IPS-15b (cell line): ENCODE measurements around the gene ANKRD62.
"Not testable (repeated sequence)": the region's sequence is repeated elsewhere in the genome, so short reads cannot be mapped to it uniquely, and the experiment has no call there.

Experiments
- H3K27me3 ChIP-seq: one replicate; pipeline ENCODE4 v1.6.1; 2013; ENCODE audit warnings: low read length; ENCODE audit not compliant: control insufficient read depth, insufficient read depth
- H3K36me3 ChIP-seq: one replicate; pipeline ENCODE4 v1.6.1; 2013; ENCODE audit warnings: low read length; ENCODE audit not compliant: control insufficient read depth, insufficient read depth
- H3K4me1 ChIP-seq: one replicate; pipeline ENCODE4 v1.6.1; 2013; ENCODE audit warnings: mild to moderate bottlenecking, low read length; ENCODE audit not compliant: control insufficient read depth, insufficient read depth
- H3K4me3 ChIP-seq: one replicate; pipeline ENCODE4 v1.5.1; 2013; ENCODE audit warnings: low read depth, low read length
- H3K9ac ChIP-seq: one replicate; pipeline ENCODE4 v1.6.1; 2013; ENCODE audit warnings: low read depth, mild to moderate bottlenecking, low read length
- H3K9me3 ChIP-seq: one replicate; pipeline ENCODE4 v1.6.1; 2013; ENCODE audit warnings: mild to moderate bottlenecking, low read length; ENCODE audit not compliant: control insufficient read depth, insufficient read depth

ANKRD62 gene

DNA sequence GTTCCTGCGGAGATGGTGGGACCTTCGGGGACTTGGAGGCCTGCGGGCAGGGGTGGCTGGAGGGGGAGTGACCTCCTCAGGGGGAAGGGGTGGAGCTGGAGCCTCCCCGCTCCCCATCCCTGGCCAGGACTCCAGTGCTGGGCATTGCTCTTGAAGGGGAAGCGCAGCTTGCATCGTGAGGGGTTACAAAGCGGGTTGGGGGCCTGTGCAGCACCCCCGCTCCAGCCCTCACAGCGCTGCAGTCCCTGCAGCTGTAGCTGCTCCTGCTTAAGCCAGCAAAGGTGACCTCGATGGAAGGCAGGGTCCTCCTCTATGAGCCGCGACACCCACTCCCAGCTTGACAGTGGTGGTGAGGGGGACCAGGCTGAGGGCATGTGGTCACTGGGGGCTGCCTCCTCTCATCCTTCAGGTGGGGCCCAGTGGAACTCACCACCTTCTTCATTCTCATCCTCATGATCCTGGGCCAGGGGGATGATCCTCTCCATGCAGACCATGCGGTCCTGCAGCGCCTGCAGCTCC, 36.7 kb upstream of the ANKRD62 start:
- Histone ChIP-seq H3K27me3 (no peaks in the 10 kb centered on the region), H3K9ac (no peak overlapping the region), H3K4me3 (no peak overlapping the region), H3K4me1 (no peaks in the 10 kb centered on the region), H3K36me3 (no peaks in the 10 kb centered on the region), H3K9me3 (no peaks in the 10 kb centered on the region)

- no peaks in the 10 kb centered on the region for H3K9me3 ChIP-seq
- H3K9ac ChIP-seq = no peak overlapping the region
- no peaks in the 10 kb centered on the region for H3K27me3 ChIP-seq
- H3K4me3 ChIP-seq = no peak overlapping the region
- no peaks in the 10 kb centered on the region for H3K4me1 ChIP-seq
- no peaks in the 10 kb centered on the region for H3K36me3 ChIP-seq
These were observed 36.1 kb upstream of the ANKRD62 start for GRCh38 chr18:12057419-12058039.

- H3K4me1 ChIP-seq = no peaks in the 10 kb centered on the region
- no peak overlapping the region for H3K9ac ChIP-seq
- H3K36me3 ChIP-seq = no peaks in the 10 kb centered on the region
- no peaks in the 10 kb centered on the region for H3K27me3 ChIP-seq
- no peaks in the 10 kb centered on the region for H3K9me3 ChIP-seq
- no peak overlapping the region for H3K4me3 ChIP-seq
These were observed 34.1 kb upstream of the ANKRD62 start for GRCh38 chr18:12059334-12060181.

DNA sequence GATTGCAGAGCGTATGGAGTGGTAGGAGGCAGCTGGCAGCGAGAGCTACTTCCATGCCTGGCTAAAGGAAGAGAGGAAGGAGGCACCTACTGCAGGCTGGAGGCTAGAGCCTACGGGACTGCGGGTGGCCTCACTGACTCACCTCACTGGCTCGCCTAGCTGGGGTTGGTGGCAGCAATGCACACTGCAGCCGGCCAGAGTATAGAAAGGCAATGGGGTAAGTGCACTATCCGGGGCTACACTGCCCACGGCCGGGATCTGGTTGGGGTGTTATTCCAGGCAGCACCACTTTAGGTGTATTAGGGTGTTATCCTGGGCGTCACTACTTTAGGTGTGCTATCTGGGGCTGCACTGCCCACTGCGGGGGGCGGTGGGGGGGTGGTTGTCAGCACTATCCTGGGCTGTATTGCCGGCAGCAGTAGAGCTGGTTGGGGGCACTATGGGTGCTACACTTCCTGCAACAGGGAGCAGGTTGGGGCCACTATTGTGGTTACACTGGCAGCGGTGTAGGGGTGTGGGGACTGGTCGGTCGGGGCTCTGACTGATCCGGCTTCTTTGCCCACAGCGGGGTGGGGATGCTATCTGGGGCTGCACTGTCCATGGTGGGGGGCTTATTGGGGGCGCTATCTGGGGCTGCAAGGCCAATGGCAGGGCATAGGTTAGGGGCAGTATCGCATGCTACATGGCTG, 33.3 kb upstream of the ANKRD62 start:
- no peak overlapping the region for H3K9ac ChIP-seq
- H3K27me3 ChIP-seq = no peaks in the 10 kb centered on the region
- no peaks in the 10 kb centered on the region for H3K9me3 ChIP-seq
- no peaks in the 10 kb centered on the region for H3K36me3 ChIP-seq
- H3K4me3 ChIP-seq = no peak overlapping the region
- H3K4me1 ChIP-seq = no peaks in the 10 kb centered on the region

- H3K36me3 ChIP-seq = no peaks in the 10 kb centered on the region
- no peaks in the 10 kb centered on the region for H3K27me3 ChIP-seq
- H3K4me3 ChIP-seq = no peak overlapping the region
- H3K9me3 ChIP-seq = no peaks in the 10 kb centered on the region
- H3K9ac ChIP-seq = no peak overlapping the region
- H3K4me1 ChIP-seq = no peaks in the 10 kb centered on the region
These were observed 32.0 kb upstream of the ANKRD62 start for GRCh38 chr18:12061685-12062084.

DNA sequence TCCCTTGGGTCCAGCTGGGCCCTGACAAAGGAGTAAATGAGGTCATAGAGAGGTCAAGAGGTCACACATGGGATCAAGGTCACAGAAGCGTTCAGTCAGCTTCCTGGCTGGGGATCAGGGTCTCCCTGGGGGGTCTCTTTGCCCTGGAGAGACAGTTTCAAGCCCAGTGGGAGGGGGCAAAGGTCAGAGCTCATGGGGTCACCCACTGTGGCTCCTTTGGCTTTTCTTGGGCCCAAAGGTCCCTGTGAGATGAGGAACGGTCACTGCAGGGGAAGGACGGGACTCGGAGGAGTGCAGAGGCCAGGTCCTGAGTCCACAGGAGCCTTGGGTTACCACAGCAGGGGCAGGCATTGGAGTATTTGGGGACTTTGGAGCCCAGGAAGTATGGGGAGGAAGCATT, 30.7 kb upstream of the ANKRD62 start:
- H3K4me1 ChIP-seq = no peaks in the 10 kb centered on the region
- no peak overlapping the region for H3K4me3 ChIP-seq
- no peaks in the 10 kb centered on the region for H3K27me3 ChIP-seq
- H3K36me3 ChIP-seq = no peaks in the 10 kb centered on the region
- no peak overlapping the region for H3K9ac ChIP-seq
- H3K9me3 ChIP-seq = no peaks in the 10 kb centered on the region

DNA sequence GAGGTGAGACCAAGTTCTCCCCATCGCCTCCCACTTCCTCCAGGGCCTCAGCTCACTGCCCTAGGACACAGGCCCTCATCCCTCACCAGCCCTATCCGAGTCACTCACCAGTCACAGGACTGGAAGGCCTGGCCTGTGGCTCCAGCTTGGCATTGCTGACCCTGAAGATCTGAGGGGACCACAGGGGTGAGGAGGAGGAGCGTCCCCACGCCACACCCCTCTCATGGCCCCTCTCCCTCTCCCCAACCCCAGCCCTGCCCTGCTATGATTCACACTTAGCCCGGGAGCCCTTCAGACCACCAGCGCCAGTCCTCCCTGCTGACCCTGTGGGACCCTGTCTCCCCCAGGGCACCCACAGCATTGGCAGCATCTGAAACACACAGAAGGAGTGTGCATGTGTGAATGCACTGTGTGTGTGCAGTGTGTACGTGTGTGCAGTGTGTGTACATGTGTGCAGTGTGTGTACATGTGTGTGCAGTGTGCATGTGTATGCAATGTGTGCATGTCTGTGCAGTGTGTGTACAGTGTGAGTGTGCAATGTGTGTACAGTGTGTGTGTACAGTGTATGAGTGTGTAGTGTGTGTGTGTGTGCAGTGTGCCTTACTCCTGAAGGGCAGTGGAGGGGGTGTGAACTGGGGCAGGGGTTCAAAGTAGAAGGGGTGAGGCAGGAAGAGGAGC, 29.4 kb upstream of the ANKRD62 start:
- Histone ChIP-seq H3K36me3 (no peaks in the 10 kb centered on the region), H3K9me3 (no peaks in the 10 kb centered on the region), H3K9ac (no peak overlapping the region), H3K4me1 (no peaks in the 10 kb centered on the region), H3K4me3 (no peak overlapping the region), H3K27me3 (no peaks in the 10 kb centered on the region)

- Histone ChIP-seq H3K4me1 (no peaks in the 10 kb centered on the region), H3K4me3 (no peak overlapping the region), H3K9ac (no peak overlapping the region), H3K27me3 (no peaks in the 10 kb centered on the region), H3K36me3 (no peaks in the 10 kb centered on the region), H3K9me3 (no peaks in the 10 kb centered on the region)
These were observed 28.2 kb upstream of the ANKRD62 start for GRCh38 chr18:12065397-12065796.

- Histone ChIP-seq H3K36me3 (no peaks in the 10 kb centered on the region), H3K4me3 (no peak overlapping the region), H3K9me3 (no peaks in the 10 kb centered on the region), H3K9ac (no peak overlapping the region), H3K4me1 (no peaks in the 10 kb centered on the region), H3K27me3 (no peaks in the 10 kb centered on the region)
These were observed 26.6 kb upstream of the ANKRD62 start for GRCh38 chr18:12066910-12067511.

DNA sequence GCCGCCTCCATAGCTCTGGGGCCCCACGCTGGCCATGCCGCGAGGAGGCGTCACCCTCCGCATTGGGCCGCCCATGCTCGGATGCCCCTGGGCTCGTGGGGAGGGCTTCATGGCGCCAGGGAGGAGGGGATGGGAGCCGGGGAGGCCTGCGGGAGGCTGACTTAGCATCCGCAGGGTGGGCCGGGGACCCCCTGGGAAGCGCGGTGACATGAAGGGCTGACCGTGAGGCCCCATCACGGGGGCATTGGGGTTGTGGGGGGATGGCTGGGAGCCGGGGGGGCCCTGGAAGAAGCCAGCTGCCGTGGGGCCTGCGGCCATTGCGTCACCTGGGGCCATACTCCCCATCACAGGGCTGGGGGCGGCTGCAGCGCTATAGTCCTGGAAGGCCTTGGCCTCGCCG, 26.0 kb upstream of the ANKRD62 start:
- no peak overlapping the region for H3K4me3 ChIP-seq
- H3K9me3 ChIP-seq = no peaks in the 10 kb centered on the region
- H3K27me3 ChIP-seq = no peaks in the 10 kb centered on the region
- no peak overlapping the region for H3K9ac ChIP-seq
- H3K36me3 ChIP-seq = no peaks in the 10 kb centered on the region
- no peaks in the 10 kb centered on the region for H3K4me1 ChIP-seq

- H3K9ac ChIP-seq, H3K27me3 ChIP-seq, H3K4me3 ChIP-seq, H3K36me3 ChIP-seq, H3K4me1 ChIP-seq, H3K9me3 ChIP-seq: not testable (repeated sequence)
These were observed 25.2 kb upstream of the ANKRD62 start for GRCh38 chr18:12068316-12068949.
